Spleen (tissue), 11 donors: ENCODE measurements around the gene EEIG1. TPM values are rescaled to one million over a fixed set of nuclear protein-coding genes. Genes with fewer than 3 reads are reported as not detected.
A peak's percentile ranks its signal among the peaks of the same experiment; 100 is the strongest.

ENCODE experiments used
- DNase-seq: peaks from one replicate; pipeline ENCODE4 v3.0.0-alpha.2; 2020
- H3K27ac ChIP-seq, 8 donors: fragments of 200-600 bp; sonication (generic) in 7 of 8; 1 replicate in 4 of 8; 2 replicates in 4 of 8; pipeline versions ENCODE4 v1.5.0 to v1.8.0; 2016 to 2021; ENCODE audit warnings: inconsistent platforms in 4 of 8, mild to moderate bottlenecking in 4 of 8, moderate library complexity in 1 of 8
- H3K27me3 ChIP-seq, 7 donors: fragments of 200-600 bp; sonication (generic) in 6 of 7; replicated peaks in 1 of 7; 1 replicate in 4 of 7; 2 replicates in 3 of 7; pipeline versions ENCODE4 v1.5.0 to v1.8.0; 2016 to 2021; ENCODE audit warnings: inconsistent platforms in 3 of 7, mild to moderate bottlenecking in 1 of 7
- H3K36me3 ChIP-seq, 6 donors: fragments of 200-600 bp; sonication (generic) in 5 of 6; 1 replicate in 4 of 6; 2 replicates in 2 of 6; pipeline versions ENCODE4 v1.5.0 to v1.8.0; 2016 to 2021; ENCODE audit warnings: inconsistent platforms in 2 of 6
- H3K4me1 ChIP-seq, 6 donors: fragments of 200-600 bp; sonication (generic) in 5 of 6; 1 replicate in 3 of 6; 2 replicates in 3 of 6; pipeline versions ENCODE4 v1.5.0 to v1.8.0; 2016 to 2021; ENCODE audit warnings: inconsistent platforms in 3 of 6
- H3K4me3 ChIP-seq, 8 donors: fragments of 200-600 bp; sonication (generic) in 7 of 8; 1 replicate in 4 of 8; 2 replicates in 4 of 8; pipeline versions ENCODE4 v1.5.0 to v1.8.0; 2016 to 2021; ENCODE audit warnings: inconsistent platforms in 4 of 8, mild to moderate bottlenecking in 4 of 8, moderate library complexity in 2 of 8
- H3K9me3 ChIP-seq, 8 donors: fragments of 200-600 bp; sonication (generic) in 7 of 8; 1 replicate in 4 of 8; 2 replicates in 4 of 8; pipeline versions ENCODE4 v1.5.0 to v1.8.0; 2016 to 2021; ENCODE audit warnings: inconsistent platforms in 4 of 8
- CTCF ChIP-seq, 11 experiments: fragments of 200-600 bp in 7 of 11; fragments of 450-650 bp in 4 of 11; sonication (generic) in 4 of 11; IDR thresholded peaks in 8 of 11; conservative IDR thresholded peaks in 3 of 11; 1 replicate in 7 of 11; 2 replicates in 4 of 11; pipeline versions ENCODE4 v1.4.0 to v1.8.0; 2016 to 2021; ENCODE audit warnings: antibody characterized with exemption in 11 of 11, inconsistent platforms in 4 of 11, mild to moderate bottlenecking in 1 of 11
- POLR2A ChIP-seq, 3 donors: fragments of 450-650 bp; IDR thresholded peaks; one replicate each; pipeline ENCODE4 v1.5.1; 2017; ENCODE audit warnings: antibody characterized with exemption in 3 of 3, mild to moderate bottlenecking in 1 of 3
- POLR2AphosphoS5 ChIP-seq, 3 donors: sonication (generic); formaldehyde crosslinking; IDR thresholded peaks; one replicate each; pipeline ENCODE4 v1.5.1; 2017; ENCODE audit warnings: antibody characterized with exemption in 3 of 3
- WGBS, 5 donors: extraction: QIAGEN DNeasy Blood & Tissue Kit in 3 of 5; methylation state at CpG; one replicate each; pipeline versions ENCODE4 v1.1.5 to v1.1.7; 2013 to 2018; 5-methylcytosine and 5-hydroxymethylcytosine counted together
- intact Hi-C: fragments of 100-400 bp; cut with DNase I; formaldehyde crosslinking; loops from one replicate; pipeline ENCODE4 v1.15.0; 2023; ENCODE audit warnings: low total_unique reads
- polyA plus RNA-seq, 3 donors: library from polyadenylated mRNA; stranded (reverse); fragments of 200-250 nt; gene quantifications; one replicate each; pipeline ENCODE4 v1.2.1, GENCODE V29; 2013
- total RNA-seq, 7 donors: library from RNA; depleted of rRNA in 3 of 7; stranded (reverse); fragments of >200 nt in 3 of 7; fragmentation: NEBNext Ultra II Directional in 4 of 7; extraction: Animal tissue kit (Norgen Biotek cat#: 25700) in 4 of 7; gene quantifications; one replicate each; pipeline versions ENCODE4 v1.1.0 to v1.2.1, GENCODE V29; 2016 to 2021
- donor health status: healthy with polysubstance abuse.
- donor health status: DM: no; HTN: no; CAD: no; lungs with moderate emphysema.
- donor health status: DM: no; HTN: no; CAD: no.
- donor health status: Bipolar disorder and iron deficiency.
- donor health status: healthy.
- donor health status: DM: no; HTN: no; CAD: no.
- donor health status: DM: yes; HTN: yes; CAD: no.

EEIG1 gene
- total and polyA plus RNA-seq, 10 donors = 27.3 to 102 (median 35.2) TPM

DNA sequence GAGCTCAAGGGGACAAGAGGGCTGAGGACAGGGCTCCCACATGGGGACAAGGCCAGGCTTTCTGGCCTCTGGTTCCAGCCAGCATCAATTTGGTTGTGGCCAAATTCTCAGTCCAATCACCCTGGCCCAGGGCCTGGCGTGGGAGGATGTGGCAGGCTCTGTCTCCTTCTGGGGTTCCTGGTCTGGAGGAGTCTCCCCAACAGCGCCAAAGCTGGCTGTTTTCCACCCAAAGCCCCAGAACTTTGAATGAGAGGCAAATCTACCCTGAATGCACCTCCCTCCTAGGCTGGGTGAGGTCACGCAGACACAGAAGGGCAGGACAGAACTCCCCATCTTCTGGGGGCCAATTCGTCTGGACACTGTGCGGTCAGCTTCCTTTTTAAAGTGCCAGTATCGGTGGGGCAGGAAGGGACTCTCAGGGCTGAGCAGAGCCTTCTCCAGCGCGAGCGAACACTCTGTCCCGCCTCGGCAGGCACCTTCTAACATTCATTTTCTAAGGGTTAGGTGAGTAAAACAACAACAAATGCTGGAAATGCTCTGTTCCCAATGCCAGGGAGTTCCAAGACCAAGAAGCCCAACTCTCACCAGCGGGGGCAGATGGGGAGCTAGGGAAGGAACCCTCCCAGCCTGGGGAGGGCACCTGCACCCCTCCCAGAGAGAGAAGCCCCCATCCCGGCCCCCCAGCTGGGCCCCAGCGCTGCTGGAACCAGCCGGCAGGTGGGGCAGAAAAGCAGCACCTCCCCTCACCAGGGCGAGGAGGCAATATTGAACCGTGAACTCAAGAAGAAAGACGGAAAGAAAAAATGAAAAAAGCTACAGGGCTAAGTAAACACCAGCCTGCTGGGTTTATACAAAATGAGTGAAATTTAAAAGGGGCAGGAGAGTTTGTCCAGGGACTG lies 39.5 kb downstream of the EEIG1 start:
- intact Hi-C loops = no loop called here
- WGBS, 5 donors = 73 to 85% (median 80%) methylated on average over 17 to 18 of the region's 18 CpGs
- DNase-seq = no peak

GRCh38 chr9:127940593-127940992 lies 40.2 kb downstream of the EEIG1 start:
- Histone ChIP-seq H3K9me3 (no peaks in the 10 kb centered on the region), H3K4me3 (no peak overlapping the region), H3K27me3 (no peaks in the 10 kb centered on the region), H3K36me3 (peaks cover 0 to 64% (median 34%) of the 10 kb centered on the region in 6 donors), H3K27ac (no peak overlapping the region), H3K4me1 (peaks cover 26 to 73% (median 47%) of the 10 kb centered on the region in 6 donors)
- no peak for TF ChIP-seq POLR2A (IDR thresholded peaks at IDR 0.05)
- no peak for TF ChIP-seq POLR2AphosphoS5 (IDR thresholded peaks at IDR 0.05)
- no peak for TF ChIP-seq CTCF (IDR thresholded peaks at IDR 0.05 in 8 of 11, conservative IDR thresholded peaks at IDR 0.05 in 3 of 11)
- intact Hi-C loops = no loop called here
- no peak for DNase-seq
- 93 to 98% (median 94%) methylated on average over 4 of the region's 4 CpGs for WGBS, 5 donors

More for the DNA sequence above, 39.5 kb downstream of the EEIG1 start:
- Histone ChIP-seq H3K4me3 (no peak overlapping the region), H3K36me3 (peaks cover 0 to 65% (median 39%) of the 10 kb centered on the region in 6 donors), H3K9me3 (no peaks in the 10 kb centered on the region), H3K27me3 (no peaks in the 10 kb centered on the region), H3K27ac (no peak overlapping the region), H3K4me1 (peaks cover 20 to 66% (median 40%) of the 10 kb centered on the region in 6 donors)
- TF ChIP-seq POLR2A (IDR thresholded peaks at IDR 0.05) = no peak
- TF ChIP-seq CTCF (IDR thresholded peaks at IDR 0.05 in 8 of 11, conservative IDR thresholded peaks at IDR 0.05 in 3 of 11) = no peak
- TF ChIP-seq POLR2AphosphoS5 (IDR thresholded peaks at IDR 0.05) = no peak

- peaks cover 19 to 72% (median 47%) of the 10 kb centered on the region in 6 donors for H3K4me1 ChIP-seq
- H3K27ac ChIP-seq = peak overlapping the region in 7 of 8 donors; percentile 16 to 90 (median 80)
- intact Hi-C loops = no loop called here
- TF ChIP-seq POLR2A (IDR thresholded peaks at IDR 0.05) = no peak
- TF ChIP-seq POLR2AphosphoS5 (IDR thresholded peaks at IDR 0.05) = peak in 1 of 3 donors; percentile 7
- TF ChIP-seq CTCF (IDR thresholded peaks at IDR 0.05 in 8 of 11, conservative IDR thresholded peaks at IDR 0.05 in 3 of 11) = no peak
- H3K9me3 ChIP-seq = no peaks in the 10 kb centered on the region
- peak overlapping the region in 4 of 8 donors; percentile 65 to 92 (median 74) for H3K4me3 ChIP-seq
- 51 to 67% (median 58%) methylated on average over 25 of the region's 25 CpGs for WGBS, 5 donors
- H3K36me3 ChIP-seq = peaks cover 0 to 61% (median 13%) of the 10 kb centered on the region in 6 donors
- DNase-seq = peak; percentile 84
- no peaks in the 10 kb centered on the region for H3K27me3 ChIP-seq
Measured at GRCh38 chr9:127938298-127938690, 42.5 kb downstream of the EEIG1 start.
